ENCODE results near the gene PXDC1. TPM values are rescaled to one million over a fixed set of nuclear protein-coding genes. Genes with fewer than 3 reads are reported as not detected.
A peak's percentile ranks its signal among the peaks of the same experiment; 100 is the strongest.
"Not testable (repeated sequence)": the region's sequence is repeated elsewhere in the genome, so short reads cannot be mapped to it uniquely, and the experiment has no call there.

PXDC1 gene
- total and polyA plus RNA-seq, 7 donors, result 9.0 to 116 (median 46.7) TPM

- intact Hi-C loops (cut with DNase I), result loop anchor here (5.0 kb wide), 1 partner anchor 37 kb away; no protein-coding TSS in a partner anchor
- Histone ChIP-seq H3K9me3 (no peaks in the 10 kb centered on the region), H3K4me3 (no peak overlapping the region), H3K27me3 (no peaks in the 10 kb centered on the region), H3K36me3 (no peaks in the 10 kb centered on the region), H3K27ac (no peak overlapping the region), H3K4me1 (peaks cover 0 to 6% (median 3%) of the 10 kb centered on the region in 4 donors)
- no peak for DNase-seq
- TF ChIP-seq EP300 (IDR thresholded peaks at IDR 0.05) (no peak), POLR2AphosphoS5 (IDR thresholded peaks at IDR 0.05) (no peak), POLR2A (IDR thresholded peaks at IDR 0.05) (no peak)
- TF ChIP-seq, protein P1, sequence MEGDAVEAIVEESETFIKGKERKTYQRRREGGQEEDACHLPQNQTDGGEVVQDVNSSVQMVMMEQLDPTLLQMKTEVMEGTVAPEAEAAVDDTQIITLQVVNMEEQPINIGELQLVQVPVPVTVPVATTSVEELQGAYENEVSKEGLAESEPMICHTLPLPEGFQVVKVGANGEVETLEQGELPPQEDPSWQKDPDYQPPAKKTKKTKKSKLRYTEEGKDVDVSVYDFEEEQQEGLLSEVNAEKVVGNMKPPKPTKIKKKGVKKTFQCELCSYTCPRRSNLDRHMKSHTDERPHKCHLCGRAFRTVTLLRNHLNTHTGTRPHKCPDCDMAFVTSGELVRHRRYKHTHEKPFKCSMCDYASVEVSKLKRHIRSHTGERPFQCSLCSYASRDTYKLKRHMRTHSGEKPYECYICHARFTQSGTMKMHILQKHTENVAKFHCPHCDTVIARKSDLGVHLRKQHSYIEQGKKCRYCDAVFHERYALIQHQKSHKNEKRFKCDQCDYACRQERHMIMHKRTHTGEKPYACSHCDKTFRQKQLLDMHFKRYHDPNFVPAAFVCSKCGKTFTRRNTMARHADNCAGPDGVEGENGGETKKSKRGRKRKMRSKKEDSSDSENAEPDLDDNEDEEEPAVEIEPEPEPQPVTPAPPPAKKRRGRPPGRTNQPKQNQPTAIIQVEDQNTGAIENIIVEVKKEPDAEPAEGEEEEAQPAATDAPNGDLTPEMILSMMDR (IDR thresholded peaks at IDR 0.05), result no peak
- 53 to 63% methylated on average over 10 of the region's 10 CpGs for WGBS, 2 donors
Measured at GRCh38 chr6:3770023-3770720, 18.7 kb upstream of the PXDC1 start.

- no peaks in the 10 kb centered on the region for H3K27me3 ChIP-seq
- 81 to 91% methylated on average over 6 of the region's 6 CpGs for WGBS, 2 donors
- no peaks in the 10 kb centered on the region for H3K36me3 ChIP-seq
- intact Hi-C loops (cut with DNase I), result loop anchor here (5.0 kb wide), 1 partner anchor 38 kb away; no protein-coding TSS in a partner anchor
- H3K4me3 ChIP-seq, result no peak overlapping the region
- H3K9me3 ChIP-seq, result no peaks in the 10 kb centered on the region
- no peak overlapping the region for H3K27ac ChIP-seq
- peaks cover 0 to 6% (median 3%) of the 10 kb centered on the region in 4 donors for H3K4me1 ChIP-seq
- DNase-seq, result no peak
- TF ChIP-seq POLR2AphosphoS5 (IDR thresholded peaks at IDR 0.05) (no peak), POLR2A (IDR thresholded peaks at IDR 0.05) (no peak), EP300 (IDR thresholded peaks at IDR 0.05) (no peak)
- TF ChIP-seq, protein P1 (IDR thresholded peaks at IDR 0.05), result no peak
Measured at GRCh38 chr6:3769610-3770009, 18.1 kb upstream of the PXDC1 start.

- no peak for TF ChIP-seq POLR2A (IDR thresholded peaks at IDR 0.05)
- TF ChIP-seq, protein P1 (IDR thresholded peaks at IDR 0.05), result no peak
- no peak for TF ChIP-seq POLR2AphosphoS5 (IDR thresholded peaks at IDR 0.05)
- Histone ChIP-seq H3K27ac (no peak overlapping the region), H3K4me1 (peaks cover 0 to 6% (median 3%) of the 10 kb centered on the region in 4 donors), H3K4me3 (no peak overlapping the region), H3K9me3 (no peaks in the 10 kb centered on the region), H3K27me3 (no peaks in the 10 kb centered on the region), H3K36me3 (no peaks in the 10 kb centered on the region)
- DNase-seq, result no peak
- WGBS, 2 donors, result 85 to 90% methylated on average over 2 of the region's 2 CpGs
- intact Hi-C loops (cut with DNase I), result no loop called here
Measured at GRCh38 chr6:3768502-3768901, 17.0 kb upstream of the PXDC1 start.

DNA sequence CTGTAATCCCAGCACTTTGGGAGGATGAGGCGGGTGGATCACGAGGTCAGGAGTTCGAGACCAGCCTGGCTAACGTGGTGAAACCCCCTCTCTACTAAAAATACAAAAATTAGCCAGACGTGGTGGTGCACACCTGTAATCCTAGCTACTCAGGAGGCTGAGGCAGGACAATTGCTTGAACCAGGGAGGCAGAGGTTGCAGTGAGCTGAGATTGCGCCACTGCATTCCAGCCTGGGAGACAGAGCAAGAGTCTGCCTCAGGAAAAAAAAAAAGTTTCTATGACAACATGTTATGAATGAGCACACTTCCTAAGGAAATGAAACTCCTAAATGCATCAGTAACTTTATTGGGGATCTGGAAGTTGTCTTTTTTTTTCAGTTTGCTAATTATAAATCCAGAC is 16.0 kb upstream of the PXDC1 start:
- DNase-seq; intact Hi-C loops (cut with DNase I); H3K4me1 ChIP-seq; H3K4me3 ChIP-seq; H3K36me3 ChIP-seq; H3K27ac ChIP-seq; H3K27me3 ChIP-seq; H3K9me3 ChIP-seq: not testable (repeated sequence)
- 87 to 90% methylated on average over 6 of the region's 6 CpGs for WGBS, 2 donors

DNA sequence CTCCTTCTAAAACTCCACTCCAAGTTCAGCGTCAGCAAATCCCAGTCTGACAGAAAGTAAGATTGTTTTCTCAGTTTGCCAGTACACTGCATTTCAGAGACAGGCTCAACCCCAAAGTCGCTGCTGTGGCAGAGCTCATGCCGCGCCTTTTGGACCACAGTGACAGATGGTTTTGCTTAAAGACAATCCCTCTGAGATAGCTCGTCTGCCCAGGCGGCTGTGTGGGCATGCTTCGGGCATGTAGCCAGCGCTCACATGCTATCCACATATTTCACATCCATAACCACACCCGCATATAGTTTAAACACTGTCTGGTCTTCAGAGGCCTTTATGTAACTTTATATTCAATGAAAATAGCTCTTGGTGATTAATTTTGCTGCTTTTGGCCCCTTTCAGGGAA is 14.7 kb upstream of the PXDC1 start:
- peaks cover 0 to 6% (median 3%) of the 10 kb centered on the region in 4 donors for H3K4me1 ChIP-seq
- no peak for DNase-seq
- H3K27ac ChIP-seq, result peak overlapping the region in 1 of 4 donors; percentile 11
- H3K36me3 ChIP-seq, result no peaks in the 10 kb centered on the region
- no peaks in the 10 kb centered on the region for H3K27me3 ChIP-seq
- WGBS, 2 donors, result 26 to 65% methylated on average over 9 of the region's 9 CpGs
- TF ChIP-seq EP300 (IDR thresholded peaks at IDR 0.05), result no peak
- no peak for TF ChIP-seq POLR2AphosphoS5 (IDR thresholded peaks at IDR 0.05)
- no peak for TF ChIP-seq POLR2A (IDR thresholded peaks at IDR 0.05)
- TF ChIP-seq, protein P1 (IDR thresholded peaks at IDR 0.05), result no peak
- no peaks in the 10 kb centered on the region for H3K9me3 ChIP-seq
- H3K4me3 ChIP-seq, result no peak overlapping the region
- intact Hi-C loops (cut with DNase I), result no loop called here
